Measurements from ENCODE around the gene CMTM1.
A peak's percentile ranks its signal among the peaks of the same experiment; 100 is the strongest.

The CMTM1 gene

GRCh38 chr16:66525396-66526180 is 40.7 kb upstream of the CMTM1 start:
- H3K36me3 Mint-ChIP-seq (ENCODE audit: low read depth): peaks cover 22% of the 10 kb centered on the region
- no peaks in the 10 kb centered on the region for H3K9me3 Mint-ChIP-seq
- peak; percentile 42 for DNase-seq (ENCODE audit: low spot score)
- peak overlapping the region; percentile 46 for H3K4me3 Mint-ChIP-seq
- peak overlapping the region; percentile 67 for H3K27ac Mint-ChIP-seq
- no peaks in the 10 kb centered on the region for H3K27me3 Mint-ChIP-seq (ENCODE audit: low read depth)
- peaks cover 68% of the 10 kb centered on the region for H3K4me1 Mint-ChIP-seq (ENCODE audit: low read depth)

- H3K4me3 Mint-ChIP-seq: no peak overlapping the region
- no peak for DNase-seq (ENCODE audit: low spot score)
- H3K4me1 Mint-ChIP-seq (ENCODE audit: low read depth): peaks cover 46% of the 10 kb centered on the region
- H3K9me3 Mint-ChIP-seq: no peaks in the 10 kb centered on the region
- H3K27me3 Mint-ChIP-seq (ENCODE audit: low read depth): no peaks in the 10 kb centered on the region
- H3K36me3 Mint-ChIP-seq (ENCODE audit: low read depth): peaks cover 27% of the 10 kb centered on the region
- no peak overlapping the region for H3K27ac Mint-ChIP-seq
Measured at GRCh38 chr16:66528294-66528693, 37.9 kb upstream of the CMTM1 start.

GRCh38 chr16:66529475-66529874 is 36.8 kb upstream of the CMTM1 start:
- H3K36me3 Mint-ChIP-seq (ENCODE audit: low read depth): peaks cover 25% of the 10 kb centered on the region
- peaks cover 38% of the 10 kb centered on the region for H3K4me1 Mint-ChIP-seq (ENCODE audit: low read depth)
- DNase-seq (ENCODE audit: low spot score): no peak
- H3K27me3 Mint-ChIP-seq (ENCODE audit: low read depth): no peaks in the 10 kb centered on the region
- no peak overlapping the region for H3K27ac Mint-ChIP-seq
- no peak overlapping the region for H3K4me3 Mint-ChIP-seq
- no peaks in the 10 kb centered on the region for H3K9me3 Mint-ChIP-seq

DNA sequence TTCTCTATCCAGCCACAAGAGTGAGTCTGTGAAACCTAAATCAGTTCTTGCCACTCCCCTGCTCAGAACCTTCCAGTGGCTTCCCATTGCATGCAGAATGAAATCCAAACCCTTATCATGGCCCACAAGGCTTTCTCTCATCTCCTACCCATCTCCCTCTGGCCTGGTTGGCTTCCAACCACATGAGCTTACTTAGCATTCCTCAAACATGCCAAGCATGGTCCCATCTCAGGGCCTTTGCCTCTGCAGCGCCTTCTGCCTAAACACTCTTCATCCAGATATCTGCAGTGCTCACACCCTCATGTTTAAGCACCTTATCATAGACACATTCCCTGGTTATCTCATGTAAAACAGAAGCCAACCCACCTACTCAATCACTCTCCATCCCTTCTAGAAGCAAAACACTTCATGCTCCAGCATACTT is 31.9 kb upstream of the CMTM1 start:
- Mint-ChIP-seq H3K9me3 (no peaks in the 10 kb centered on the region), H3K4me3 (no peak overlapping the region), H3K27me3 (ENCODE audit: low read depth) (no peaks in the 10 kb centered on the region), H3K27ac (no peak overlapping the region), H3K4me1 (ENCODE audit: low read depth) (peaks cover 11% of the 10 kb centered on the region), H3K36me3 (ENCODE audit: low read depth) (peaks cover 34% of the 10 kb centered on the region)
- no peak for DNase-seq (ENCODE audit: low spot score)

GRCh38 chr16:66536525-66536924 is 29.7 kb upstream of the CMTM1 start:
- H3K4me1 Mint-ChIP-seq (ENCODE audit: low read depth): peaks cover 14% of the 10 kb centered on the region
- H3K27ac Mint-ChIP-seq: no peak overlapping the region
- no peaks in the 10 kb centered on the region for H3K27me3 Mint-ChIP-seq (ENCODE audit: low read depth)
- H3K4me3 Mint-ChIP-seq: no peak overlapping the region
- H3K9me3 Mint-ChIP-seq: no peaks in the 10 kb centered on the region
- no peak for DNase-seq (ENCODE audit: low spot score)
- peaks cover 28% of the 10 kb centered on the region for H3K36me3 Mint-ChIP-seq (ENCODE audit: low read depth)

- Mint-ChIP-seq H3K27ac (no peak overlapping the region), H3K27me3 (ENCODE audit: low read depth) (no peaks in the 10 kb centered on the region), H3K4me1 (ENCODE audit: low read depth) (peaks cover 16% of the 10 kb centered on the region), H3K9me3 (no peaks in the 10 kb centered on the region), H3K36me3 (ENCODE audit: low read depth) (peaks cover 28% of the 10 kb centered on the region), H3K4me3 (no peak overlapping the region)
- DNase-seq (ENCODE audit: low spot score): no peak
Measured at GRCh38 chr16:66537236-66537635, 29.0 kb upstream of the CMTM1 start.

DNA sequence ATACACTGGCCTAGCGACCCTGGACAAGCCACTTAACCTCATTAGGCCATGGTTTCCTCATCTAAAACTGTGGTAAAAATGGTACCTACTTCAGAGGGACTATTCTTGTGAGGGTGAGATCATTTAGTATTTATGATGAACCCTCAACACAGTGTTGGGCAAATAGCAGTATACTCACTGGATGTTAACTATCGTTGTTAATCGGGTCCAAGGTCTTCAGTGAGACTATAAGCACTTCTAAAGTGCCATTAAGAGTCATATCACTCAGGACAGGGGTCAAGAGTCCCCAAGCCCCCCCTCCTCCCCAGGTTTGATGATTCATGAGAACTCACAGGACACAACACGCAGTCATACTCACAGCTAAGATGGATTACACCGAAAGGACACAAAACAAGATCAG is 27.3 kb upstream of the CMTM1 start:
- Mint-ChIP-seq H3K4me3 (peak overlapping the region; percentile 27), H3K4me1 (ENCODE audit: low read depth) (peaks cover 19% of the 10 kb centered on the region), H3K27ac (peak overlapping the region; percentile 64), H3K9me3 (no peaks in the 10 kb centered on the region), H3K27me3 (ENCODE audit: low read depth) (no peaks in the 10 kb centered on the region), H3K36me3 (ENCODE audit: low read depth) (peaks cover 29% of the 10 kb centered on the region)
- no peak for DNase-seq (ENCODE audit: low spot score)

DNA sequence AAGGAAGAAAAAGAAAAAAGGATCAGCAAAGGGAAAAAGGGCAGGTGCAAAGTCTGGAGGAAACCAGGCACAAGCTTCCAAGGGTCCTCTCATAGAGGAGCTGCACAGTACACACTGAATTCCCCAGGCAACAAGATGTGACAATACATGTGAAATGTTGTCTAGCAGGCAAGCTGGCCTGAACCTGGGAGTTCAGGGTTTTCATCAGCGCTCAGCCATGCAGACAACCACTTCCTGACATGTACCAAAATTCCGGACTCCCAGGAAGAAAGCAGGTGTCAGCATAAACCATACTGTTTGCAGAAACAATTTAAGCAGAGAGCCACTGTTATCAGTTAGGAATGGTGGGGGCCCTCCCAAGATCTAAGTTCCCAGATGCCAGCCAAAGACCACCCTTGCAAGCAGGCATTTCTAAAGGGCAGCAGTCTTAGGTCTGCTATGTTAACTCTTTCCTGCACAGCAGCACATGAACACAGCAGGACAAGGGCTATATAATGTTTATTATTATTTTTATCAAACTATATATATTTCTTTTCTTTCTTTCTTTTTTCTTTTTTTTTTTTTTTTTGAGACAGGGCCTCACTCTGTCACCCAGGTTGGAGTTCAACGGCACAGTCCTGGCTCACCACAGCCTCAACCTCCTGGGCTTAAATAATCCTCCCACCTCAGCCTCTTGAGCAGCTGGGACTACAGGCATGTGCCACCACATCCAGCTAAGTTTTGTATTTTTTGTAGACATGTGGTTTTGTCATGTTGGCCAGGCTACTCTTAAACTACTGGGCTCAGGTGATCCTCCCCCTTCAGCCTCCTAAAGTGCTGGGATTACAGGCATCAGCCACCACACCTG is 26.4 kb upstream of the CMTM1 start:
- peaks cover 22% of the 10 kb centered on the region for H3K4me1 Mint-ChIP-seq (ENCODE audit: low read depth)

DNA sequence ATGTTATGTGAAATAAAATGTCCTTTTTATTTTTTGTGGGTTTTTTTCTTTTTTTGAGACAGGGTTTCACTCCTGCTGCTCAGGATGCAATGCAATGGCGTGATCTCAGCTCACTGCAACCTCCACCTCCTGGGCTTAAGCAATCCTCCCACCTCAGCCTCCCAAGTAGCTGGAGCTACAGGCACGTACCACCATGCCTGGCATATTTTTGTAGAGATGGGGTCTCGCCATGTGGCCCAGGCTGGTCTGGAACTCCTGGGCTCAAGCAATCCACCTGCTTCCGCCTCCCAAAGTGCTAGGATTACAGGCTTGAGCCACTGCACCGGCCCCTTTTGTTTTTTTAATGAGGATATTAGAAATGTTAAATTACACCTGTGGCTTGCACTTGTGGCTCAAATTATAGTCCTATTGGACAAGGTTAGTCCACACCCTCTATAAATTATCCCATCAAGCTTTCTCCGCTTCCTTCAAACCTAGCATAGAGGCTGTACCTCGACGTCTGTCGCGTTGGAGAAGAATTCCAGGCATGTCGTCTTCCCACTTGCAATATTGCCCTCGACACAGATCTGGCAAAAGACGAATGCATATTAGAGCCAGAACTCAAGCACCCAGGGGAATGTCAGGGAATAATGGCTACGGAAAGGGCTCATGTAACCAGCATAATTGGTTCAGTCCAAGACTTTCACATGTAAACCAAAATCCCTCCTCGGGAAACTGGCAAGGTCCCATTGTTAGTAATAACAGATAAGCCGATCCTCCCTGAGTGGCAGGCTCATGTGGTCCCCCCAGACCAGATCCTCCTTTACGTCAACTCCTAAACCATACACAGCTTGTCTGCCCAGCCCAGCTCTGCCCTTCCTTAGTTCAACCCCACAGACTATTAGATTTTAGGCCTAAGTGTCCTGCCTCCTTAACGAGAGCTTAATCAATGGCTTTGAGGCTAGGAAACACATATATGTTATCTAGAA is 24.6 kb upstream of the CMTM1 start:
- no peaks in the 10 kb centered on the region for H3K27me3 Mint-ChIP-seq (ENCODE audit: low read depth)
- no peak overlapping the region for H3K27ac Mint-ChIP-seq
- peaks cover 21% of the 10 kb centered on the region for H3K36me3 Mint-ChIP-seq (ENCODE audit: low read depth)
- no peak for DNase-seq (ENCODE audit: low spot score)
- H3K4me3 Mint-ChIP-seq: no peak overlapping the region
- H3K9me3 Mint-ChIP-seq: no peaks in the 10 kb centered on the region
- peaks cover 22% of the 10 kb centered on the region for H3K4me1 Mint-ChIP-seq (ENCODE audit: low read depth)

More for the DNA sequence above, 26.4 kb upstream of the CMTM1 start:
- Mint-ChIP-seq H3K27ac (no peak overlapping the region), H3K36me3 (ENCODE audit: low read depth) (peaks cover 29% of the 10 kb centered on the region), H3K4me3 (peak overlapping the region; percentile 10), H3K9me3 (no peaks in the 10 kb centered on the region), H3K27me3 (ENCODE audit: low read depth) (no peaks in the 10 kb centered on the region)
- no peak for DNase-seq (ENCODE audit: low spot score)

DNA sequence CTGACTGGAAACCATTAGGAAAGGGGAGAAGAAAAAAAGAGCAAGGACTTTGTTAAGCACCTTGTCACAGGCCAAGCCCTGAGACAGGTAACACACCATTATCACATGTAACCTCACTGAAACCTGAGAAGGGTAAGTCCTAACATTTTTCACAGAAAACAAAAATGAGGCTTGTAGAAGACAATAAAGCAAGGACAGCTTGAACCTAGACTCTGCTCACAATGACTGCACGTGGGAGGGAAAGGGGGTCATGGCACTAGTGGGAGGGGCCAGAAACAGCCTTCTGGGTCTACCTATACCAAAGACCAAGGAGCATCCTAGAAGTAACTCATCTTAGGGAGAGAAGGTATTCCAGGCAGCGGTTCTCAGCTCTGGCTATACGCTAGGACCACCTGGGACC is 23.8 kb upstream of the CMTM1 start:
- peaks cover 27% of the 10 kb centered on the region for H3K4me1 Mint-ChIP-seq (ENCODE audit: low read depth)
- no peak overlapping the region for H3K27ac Mint-ChIP-seq
- peaks cover 21% of the 10 kb centered on the region for H3K36me3 Mint-ChIP-seq (ENCODE audit: low read depth)
- H3K4me3 Mint-ChIP-seq: no peak overlapping the region
- no peaks in the 10 kb centered on the region for H3K9me3 Mint-ChIP-seq
- DNase-seq (ENCODE audit: low spot score): no peak
- H3K27me3 Mint-ChIP-seq (ENCODE audit: low read depth): no peaks in the 10 kb centered on the region

DNA sequence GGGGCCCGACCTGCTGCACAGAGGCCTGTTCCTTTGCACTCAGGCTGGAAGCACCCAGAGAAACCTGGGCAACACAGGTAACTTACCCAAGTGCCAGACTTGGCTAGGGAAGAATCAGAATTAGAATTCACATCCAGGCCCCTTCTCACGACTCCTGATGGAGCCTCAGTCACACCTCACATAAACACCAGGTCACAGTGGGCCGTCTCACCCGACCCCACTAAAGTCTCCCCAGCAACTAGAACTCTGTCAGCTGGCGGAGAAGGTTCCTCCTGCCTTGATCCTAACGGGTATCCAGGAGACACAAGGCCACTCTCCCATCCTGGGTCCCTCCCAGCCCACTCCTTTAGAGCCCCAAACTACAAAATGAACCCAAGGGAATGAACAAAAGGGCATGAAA is 22.7 kb upstream of the CMTM1 start:
- DNase-seq (ENCODE audit: low spot score): no peak
- Mint-ChIP-seq H3K9me3 (no peaks in the 10 kb centered on the region), H3K4me1 (ENCODE audit: low read depth) (peaks cover 37% of the 10 kb centered on the region), H3K4me3 (no peak overlapping the region), H3K27me3 (ENCODE audit: low read depth) (no peaks in the 10 kb centered on the region), H3K36me3 (ENCODE audit: low read depth) (peaks cover 19% of the 10 kb centered on the region), H3K27ac (no peak overlapping the region)

DNA sequence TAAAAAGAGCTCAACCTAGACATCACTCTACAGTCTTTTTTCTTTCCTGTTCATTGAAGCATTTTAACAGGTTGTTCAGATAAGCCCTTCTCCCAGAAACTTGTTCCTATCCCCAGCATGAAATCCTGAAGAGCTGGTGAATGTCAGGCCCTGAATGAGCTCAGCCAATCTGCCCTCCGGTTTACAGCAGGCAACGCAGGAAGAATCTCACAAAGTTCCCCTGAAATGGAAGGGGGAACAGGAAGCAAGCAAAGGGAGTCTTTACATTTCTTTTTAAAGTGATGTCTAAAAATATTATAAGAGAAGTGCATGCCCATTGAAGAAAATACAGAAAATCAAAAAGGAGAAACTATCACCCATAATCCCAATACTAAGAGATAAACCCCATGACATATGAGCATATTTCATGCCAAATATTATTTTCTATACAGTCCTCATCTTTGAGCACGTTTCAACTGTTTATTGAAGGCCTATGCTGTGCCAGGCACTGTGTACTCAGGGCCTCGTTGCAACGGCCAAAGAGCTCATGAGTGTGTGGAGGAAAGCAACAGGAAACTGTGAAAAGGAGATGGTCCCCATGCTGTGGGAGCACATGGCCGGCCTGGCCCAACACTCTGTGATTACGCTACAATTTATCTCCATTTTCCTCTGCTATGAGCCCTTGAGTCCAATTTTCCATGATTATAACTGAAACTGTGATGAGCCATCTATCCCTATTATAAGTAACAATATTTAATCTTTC is 22.1 kb upstream of the CMTM1 start:
- Mint-ChIP-seq H3K27me3 (ENCODE audit: low read depth) (no peaks in the 10 kb centered on the region), H3K36me3 (ENCODE audit: low read depth) (peaks cover 15% of the 10 kb centered on the region), H3K4me3 (no peak overlapping the region), H3K9me3 (no peaks in the 10 kb centered on the region), H3K27ac (peak overlapping the region; percentile 16), H3K4me1 (ENCODE audit: low read depth) (peaks cover 42% of the 10 kb centered on the region)
- no peak for DNase-seq (ENCODE audit: low spot score)
